Sigmoid colon (tissue), 7 donors: ENCODE data around the gene PEX3. TPM values are rescaled to one million over a fixed set of nuclear protein-coding genes. Genes with fewer than 3 reads are reported as not detected.

Source experiments
- DNase-seq: peaks from one replicate; pipeline ENCODE4 v3.0.0-alpha.2; 2019
- H3K27ac ChIP-seq, 4 donors: fragments of 200-600 bp; sonication (generic); one replicate each; pipeline ENCODE4 v1.5.1; 2016 to 2019; ENCODE audit warnings: mild to moderate bottlenecking in 1 of 4
- H3K27me3 ChIP-seq, 3 donors: fragments of 200-600 bp; sonication (generic); one replicate each; pipeline ENCODE4 v1.5.1; 2019; ENCODE audit warnings: mild to moderate bottlenecking in 1 of 3
- H3K36me3 ChIP-seq, 4 donors: fragments of 200-600 bp; sonication (generic); one replicate each; pipeline ENCODE4 v1.5.1; 2016 to 2019
- H3K4me1 ChIP-seq, 4 donors: fragments of 200-600 bp; sonication (generic); one replicate each; pipeline ENCODE4 v1.5.1; 2017 to 2019
- H3K4me3 ChIP-seq, 4 donors: fragments of 200-600 bp; sonication (generic); one replicate each; pipeline ENCODE4 v1.5.1; 2017 to 2019; ENCODE audit warnings: mild to moderate bottlenecking in 2 of 4, moderate library complexity in 1 of 4
- H3K9me3 ChIP-seq, 4 donors: fragments of 200-600 bp in 3 of 4; sonication (generic) in 3 of 4; one replicate each; pipeline versions ENCODE4 v1.5.1 to v1.6.1; 2013 to 2019
- CTCF ChIP-seq, 4 experiments: fragments of 450-650 bp in 3 of 4; fragments of 200-600 bp in 1 of 4; IDR thresholded peaks; one replicate each; pipeline ENCODE4 v1.5.1; 2016 to 2019; ENCODE audit warnings: antibody characterized with exemption in 4 of 4, mild to moderate bottlenecking in 3 of 4, moderate library complexity in 2 of 4
- EP300 ChIP-seq, 4 donors: sonication (generic); formaldehyde crosslinking; IDR thresholded peaks; one replicate each; pipeline ENCODE4 v1.6.1; 2017; ENCODE audit warnings: antibody characterized with exemption in 4 of 4
- POLR2A ChIP-seq, 2 donors: fragments of 450-650 bp; IDR thresholded peaks; one replicate each; pipeline ENCODE4 v1.6.1; 2016; ENCODE audit warnings: antibody characterized with exemption in 2 of 2, mild to moderate bottlenecking in 2 of 2, moderate library complexity in 2 of 2
- POLR2AphosphoS5 ChIP-seq, 4 donors: sonication (generic); formaldehyde crosslinking; IDR thresholded peaks; one replicate each; pipeline ENCODE4 v1.6.1; 2017; ENCODE audit warnings: antibody characterized with exemption in 4 of 4
- WGBS, 2 donors: extraction: QIAGEN DNeasy Blood & Tissue Kit; methylation state at CpG; one replicate each; pipeline ENCODE4 v1.1.7; 2013; 5-methylcytosine and 5-hydroxymethylcytosine counted together
- intact Hi-C: fragments of 100-400 bp; cut with DNase I; formaldehyde crosslinking; loops from one replicate; pipeline ENCODE4 v1.15.1; 2023
- polyA plus RNA-seq, 3 donors: library from polyadenylated mRNA; stranded (reverse); fragments of 200-250 nt; gene quantifications; one replicate each; pipeline ENCODE4 v1.2.3, GENCODE V29; 2013
- small RNA-seq, 3 donors: library from RNA; depleted of rRNA; stranded (forward); fragments of <200 nt; gene quantifications; one replicate each; pipeline ENCODE3, GENCODE V24; 2016
- total RNA-seq, 4 donors: library from RNA; depleted of rRNA; stranded (reverse); fragments of >200 nt; gene quantifications; one replicate each; pipeline ENCODE4 v1.1.0, GENCODE V29; 2016
- donor health status: healthy with polysubstance abuse.
- donor health status: Bipolar disorder and iron deficiency.
- donor health status: healthy.

The PEX3 gene
- total and polyA plus RNA-seq, 7 donors: 5.1 to 16.1 (median 10.6) TPM

GRCh38 chr6:143539734-143540133, 89.1 kb downstream of the PEX3 start:
- Histone ChIP-seq H3K27ac (no peak overlapping the region), H3K4me1 (peaks cover 0 to 15% (median 9%) of the 10 kb centered on the region in 4 donors), H3K36me3 (no peaks in the 10 kb centered on the region), H3K9me3 (no peaks in the 10 kb centered on the region), H3K4me3 (no peak overlapping the region), H3K27me3 (no peaks in the 10 kb centered on the region)
- DNase-seq: no peak
- intact Hi-C loops: no loop called here
- no peak for TF ChIP-seq POLR2A (IDR thresholded peaks at IDR 0.05)
- no peak for TF ChIP-seq EP300 (IDR thresholded peaks at IDR 0.05)
- TF ChIP-seq POLR2AphosphoS5 (IDR thresholded peaks at IDR 0.05): no peak
- no peak for TF ChIP-seq CTCF (IDR thresholded peaks at IDR 0.05)
- WGBS, 2 donors: 88 to 92% methylated on average over 7 of the region's 7 CpGs

GRCh38 chr6:143540192-143540591, 89.6 kb downstream of the PEX3 start:
- no peak overlapping the region for H3K4me3 ChIP-seq
- intact Hi-C loops: no loop called here
- peaks cover 0 to 15% (median 9%) of the 10 kb centered on the region in 4 donors for H3K4me1 ChIP-seq
- H3K27ac ChIP-seq: no peak overlapping the region
- H3K27me3 ChIP-seq: no peaks in the 10 kb centered on the region
- no peaks in the 10 kb centered on the region for H3K9me3 ChIP-seq
- H3K36me3 ChIP-seq: no peaks in the 10 kb centered on the region
- DNase-seq: no peak
- TF ChIP-seq EP300 (IDR thresholded peaks at IDR 0.05) (no peak), CTCF (IDR thresholded peaks at IDR 0.05) (no peak), POLR2AphosphoS5 (IDR thresholded peaks at IDR 0.05) (no peak), POLR2A (IDR thresholded peaks at IDR 0.05) (no peak)
- 56 to 63% methylated on average over 3 of the region's 3 CpGs for WGBS, 2 donors

Small RNA genes lying within 50 kb of the gene (small RNA-seq; reads per million reads assigned to genes)
- 0 reads per million in 3 donors for gene RNA5SP221

Other genes with a start within 250 kb of the PEX3 start
- gene ADAT2, start 110 bp upstream of the PEX3 start, total RNA-seq: 1 to 10 TPM; 2.2 to 8.7 (median 2.9) TPM
- 1 to 10 TPM in 2 of 3 donors, under 1 TPM in 1; 0.60 to 6.0 (median 1.4) TPM for gene ADAT2, start 110 bp upstream of the PEX3 start, polyA plus RNA-seq
- gene FUCA2, start 60.9 kb downstream of the PEX3 start, total RNA-seq: 10 to 100 TPM; 14.9 to 24.3 (median 19.7) TPM
- gene FUCA2, start 60.9 kb downstream of the PEX3 start, polyA plus RNA-seq: 10 to 100 TPM; 16.2 to 51.4 (median 22.7) TPM
- gene PHACTR2, start 227.2 kb downstream of the PEX3 start, total RNA-seq: 10 to 100 TPM; 17.6 to 51.9 (median 28.0) TPM
- gene PHACTR2, start 227.2 kb downstream of the PEX3 start, polyA plus RNA-seq: 10 to 100 TPM in 1 of 3 donors, 1 to 10 TPM in 2; 4.2 to 10.2 (median 9.5) TPM